GM18499 (cell line): Measurements from ENCODE around the gene NEU3.
A peak's percentile ranks its signal among the peaks of the same experiment; 100 is the strongest.
"Not testable (repeated sequence)": the region's sequence is repeated elsewhere in the genome, so short reads cannot be mapped to it uniquely, and the experiment has no call there.

Experiments used
- ATAC-seq: cut with Tn5 transposase; IDR thresholded peaks from one replicate; pipeline ENCODE4 v1.9.1; 2021; ENCODE audit warnings: moderate number of reproducible peaks; ENCODE audit not compliant: insufficient read depth, unreplicated experiment

Gene NEU3

DNA sequence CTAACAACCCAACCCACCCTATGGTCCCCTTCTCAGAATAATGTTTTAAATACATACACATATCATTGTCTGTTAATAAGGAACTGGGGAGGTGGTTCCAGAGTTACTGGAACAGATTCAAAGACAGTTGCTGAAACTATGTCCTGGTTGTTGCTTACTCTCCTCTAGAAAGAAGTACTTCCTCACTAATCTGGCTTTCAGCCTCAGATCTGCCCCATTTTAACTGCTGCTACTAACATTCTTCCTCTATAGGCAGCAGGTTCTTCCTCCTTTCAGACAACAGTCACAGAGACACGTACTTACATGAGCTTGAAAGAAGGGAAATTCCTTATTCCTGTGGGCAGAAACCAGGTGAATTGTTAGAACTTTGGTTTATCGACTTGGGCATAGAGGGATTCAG lies 8.1 kb upstream of the NEU3 start:
- ATAC-seq: no peak

DNA sequence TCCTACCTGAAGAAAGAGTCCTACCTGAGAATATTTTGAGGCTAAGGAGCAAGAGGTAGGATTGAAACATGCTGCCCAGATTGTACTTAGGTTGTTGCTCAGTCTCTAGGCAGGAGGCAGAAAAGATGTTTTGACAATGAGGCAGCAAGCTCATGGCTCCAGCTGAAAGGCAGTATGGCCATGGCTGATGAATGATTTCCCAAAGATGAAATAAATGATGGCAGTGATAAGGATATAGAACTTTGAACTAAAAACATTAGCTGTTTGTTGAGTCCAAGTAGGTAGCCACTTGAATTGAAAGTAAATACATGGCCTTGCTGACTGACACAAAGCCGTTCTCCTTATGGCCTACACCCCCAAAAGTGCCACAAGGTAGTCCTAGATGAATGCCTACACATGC lies 6.8 kb upstream of the NEU3 start:
- ATAC-seq: no peak

DNA sequence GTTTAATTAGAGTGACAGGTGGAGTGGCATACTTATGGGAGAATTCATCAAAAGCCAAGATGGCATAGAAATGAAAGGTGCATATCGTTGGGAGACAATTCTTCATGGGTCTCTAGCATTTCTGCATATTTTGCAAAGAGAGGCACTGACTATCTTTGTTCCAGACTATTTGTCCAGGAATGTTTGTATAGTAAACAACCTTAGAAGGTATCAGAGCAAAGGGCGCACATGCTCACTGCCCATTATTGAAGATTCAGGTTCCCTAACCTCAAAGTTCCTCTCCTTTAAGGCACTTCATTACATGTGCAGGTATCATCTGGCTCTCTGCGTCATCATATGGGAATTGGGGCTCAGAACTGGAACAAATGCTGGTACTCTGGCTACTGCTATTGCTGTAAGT lies 4.7 kb upstream of the NEU3 start:
- no peak for ATAC-seq

DNA sequence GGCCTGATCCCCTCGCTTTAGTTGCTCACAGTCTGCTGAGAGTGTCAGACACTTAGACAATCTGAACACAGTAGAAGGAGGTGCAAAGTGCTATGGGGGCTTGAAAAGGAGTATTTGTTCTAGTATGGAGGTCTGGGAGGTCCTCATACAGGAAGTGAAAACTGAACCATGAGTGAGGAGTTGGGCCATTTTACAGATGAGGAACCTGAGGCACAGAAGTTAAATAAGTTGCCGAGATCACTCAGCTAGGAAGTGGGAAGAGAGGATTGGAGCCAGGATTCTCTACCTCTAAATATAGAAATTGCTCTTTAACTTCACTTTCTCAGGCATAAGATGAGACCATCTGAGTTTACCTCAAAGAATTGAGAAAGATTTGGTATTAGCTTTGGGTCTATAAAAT lies 4.0 kb upstream of the NEU3 start:
- ATAC-seq: no peak

DNA sequence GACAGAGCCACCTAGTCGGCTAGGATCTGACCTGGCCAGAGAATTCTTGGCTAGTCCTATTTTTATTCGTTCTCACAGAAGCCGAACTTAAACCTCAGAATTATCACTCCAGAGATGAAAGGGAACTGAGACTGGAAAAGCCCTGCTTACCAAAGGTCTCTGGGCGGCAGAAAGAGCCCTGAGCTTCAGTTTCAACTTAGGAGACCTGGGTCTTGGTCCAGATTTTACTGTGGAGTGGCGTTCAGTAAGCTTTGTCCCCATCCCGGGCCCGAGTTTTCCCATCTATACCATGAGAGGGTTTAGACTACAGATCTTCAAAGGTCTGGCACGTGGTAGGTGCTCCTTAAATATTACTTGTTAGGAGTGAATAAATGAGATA lies 516 bp downstream of the NEU3 start:
- ATAC-seq: no peak

DNA sequence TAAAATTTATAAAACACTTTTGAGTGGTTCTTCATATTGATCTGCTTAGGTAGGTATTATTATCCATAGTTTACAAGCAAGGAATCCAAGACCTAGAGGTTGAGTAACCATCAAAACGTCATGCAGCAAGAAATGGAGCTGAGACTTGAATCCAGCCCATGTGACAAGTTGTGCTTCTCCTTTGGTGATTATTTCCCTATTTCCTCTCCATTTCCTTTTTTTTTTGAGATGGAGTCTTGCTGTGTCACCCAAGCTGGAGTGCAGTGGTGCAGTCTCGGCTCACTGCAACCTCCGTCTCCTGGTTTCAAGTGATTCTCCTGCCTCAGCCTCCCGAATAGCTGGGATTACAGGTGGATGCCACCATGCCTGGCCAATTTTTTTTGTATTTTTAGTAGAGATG lies 1.4 kb downstream of the NEU3 start:
- ATAC-seq: not testable (repeated sequence)

DNA sequence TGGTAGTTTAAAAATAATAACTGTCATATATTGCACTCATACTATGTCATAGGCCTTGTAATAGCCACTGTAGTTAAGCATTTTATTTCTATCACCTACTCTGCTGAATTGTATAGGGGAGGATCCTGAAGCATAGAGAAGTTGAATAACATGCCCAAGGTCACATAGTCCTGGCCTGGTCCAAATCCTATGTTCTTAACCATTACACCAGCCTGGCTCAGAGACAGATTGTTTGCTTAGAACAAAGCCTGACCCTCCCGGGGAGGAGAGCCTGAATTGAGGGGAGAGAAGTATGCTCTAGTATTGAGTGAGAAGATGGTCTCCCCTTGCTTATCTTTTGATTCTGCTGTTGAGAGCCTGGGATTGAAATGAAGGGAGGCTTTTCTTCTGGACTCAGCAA lies 2.2 kb downstream of the NEU3 start:
- no peak for ATAC-seq

DNA sequence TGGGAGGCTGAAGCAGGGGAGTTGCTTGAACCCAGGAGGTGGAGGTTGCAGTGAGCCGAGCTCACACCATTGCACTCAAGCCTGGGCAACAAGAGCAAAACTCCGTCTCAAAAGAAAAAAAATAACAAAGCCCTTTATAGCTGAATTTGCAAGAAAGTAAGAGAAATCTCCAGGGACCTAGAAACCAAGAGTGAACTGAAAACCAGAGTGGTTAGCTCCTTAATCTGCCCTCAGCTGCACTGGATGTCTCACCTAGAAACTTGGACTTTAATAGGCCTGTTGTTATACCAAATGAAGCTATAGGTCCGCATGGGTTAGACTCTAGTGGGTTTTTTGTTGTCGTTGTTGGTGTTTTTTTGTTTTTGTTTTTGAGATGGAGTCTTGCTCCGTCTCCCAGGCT lies 4.1 kb downstream of the NEU3 start:
- ATAC-seq: peak; percentile 49

DNA sequence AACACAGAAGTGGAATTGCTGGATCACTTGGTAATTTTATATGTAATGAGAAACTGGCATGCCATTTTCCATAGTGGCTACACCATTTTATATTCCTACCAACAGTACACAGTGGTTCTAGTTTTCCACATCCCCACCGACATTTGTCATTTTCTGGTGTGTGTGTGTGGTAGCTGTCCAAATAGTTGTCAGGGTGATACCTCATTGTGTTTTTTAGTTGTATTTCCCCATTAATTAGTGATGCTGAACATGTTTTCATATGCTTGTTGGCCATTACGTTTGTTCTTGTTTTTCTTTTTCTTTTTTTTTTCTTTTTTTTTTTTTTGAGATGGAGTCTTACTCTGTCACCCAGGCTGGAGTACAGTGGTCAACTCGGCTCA lies 12.2 kb downstream of the NEU3 start:
- no peak for ATAC-seq

DNA sequence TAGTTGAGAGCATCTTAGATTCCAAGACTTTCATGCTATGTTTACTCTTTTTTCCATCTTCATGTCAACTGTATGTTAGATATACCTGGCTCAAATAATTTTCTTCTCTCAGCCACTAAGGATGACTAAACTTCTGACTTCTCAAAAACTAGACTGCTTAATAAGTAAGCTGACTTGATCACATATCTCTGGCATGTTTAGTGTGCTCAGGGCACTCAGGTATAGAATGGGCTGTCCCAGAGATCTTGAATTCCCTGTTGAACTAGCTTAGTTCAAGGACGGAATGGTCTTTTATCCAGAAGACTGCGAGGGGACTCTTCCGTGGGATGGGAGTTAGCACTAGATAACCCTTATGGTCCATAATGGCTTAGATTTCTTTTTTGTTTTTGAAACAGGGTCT lies 13.0 kb downstream of the NEU3 start:
- no peak for ATAC-seq

DNA sequence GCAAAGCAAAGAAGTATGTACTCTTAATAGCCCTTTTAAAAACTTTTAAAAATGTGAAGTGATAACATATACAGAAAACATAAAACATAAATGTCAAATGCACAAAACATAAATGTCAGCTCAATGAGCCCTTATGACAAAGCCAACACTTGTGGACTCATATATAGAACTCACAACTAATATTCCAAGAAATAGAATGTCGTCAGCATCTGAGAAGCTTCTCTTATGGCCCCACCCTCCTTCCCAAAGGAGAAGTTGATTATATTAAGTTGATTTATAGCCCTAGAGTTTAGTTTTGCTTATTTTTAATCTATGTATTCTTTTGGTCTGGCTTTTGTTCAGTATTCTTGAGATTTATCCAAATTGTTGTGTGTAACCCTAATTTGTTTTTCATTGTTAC lies 13.8 kb downstream of the NEU3 start:
- no peak for ATAC-seq

DNA sequence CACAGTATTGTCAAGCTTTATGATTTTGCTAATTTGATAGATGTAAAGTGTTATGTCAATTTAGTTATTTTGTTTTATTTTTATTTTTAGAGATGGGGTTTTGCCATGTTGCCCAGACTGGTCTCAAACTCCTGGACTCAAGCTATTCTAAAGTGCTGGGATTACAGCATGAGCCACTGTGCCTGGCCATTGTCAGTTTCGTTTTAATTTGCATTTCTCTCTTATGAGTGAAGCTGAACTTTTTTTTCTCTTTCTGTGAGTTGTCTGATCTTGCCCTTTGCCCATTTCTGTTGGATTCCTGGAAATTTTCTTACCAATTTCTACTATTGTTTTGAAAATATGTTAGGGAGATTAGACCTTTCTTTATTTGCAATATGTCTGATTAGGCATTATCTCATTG lies 15.5 kb downstream of the NEU3 start:
- ATAC-seq: no peak

DNA sequence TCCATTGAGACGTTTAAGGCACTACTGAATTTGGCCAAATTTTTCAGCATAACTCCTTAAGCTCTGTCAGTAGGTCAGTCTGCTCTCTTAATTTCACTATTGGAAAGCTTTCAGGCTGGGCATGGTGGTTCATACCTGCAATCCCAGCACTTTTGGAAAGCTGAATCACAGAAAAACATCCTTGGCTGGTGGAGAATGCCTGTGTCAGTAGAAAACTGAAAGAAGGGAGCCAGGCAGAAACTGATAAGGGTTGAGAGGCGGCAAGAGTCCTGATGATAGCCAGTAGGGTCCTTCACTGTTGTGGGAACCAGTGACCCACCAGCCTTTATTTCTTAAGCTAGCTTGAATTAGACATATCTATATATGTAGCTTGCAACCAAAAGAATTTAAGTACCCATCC lies 22.6 kb downstream of the NEU3 start:
- ATAC-seq: no peak

DNA sequence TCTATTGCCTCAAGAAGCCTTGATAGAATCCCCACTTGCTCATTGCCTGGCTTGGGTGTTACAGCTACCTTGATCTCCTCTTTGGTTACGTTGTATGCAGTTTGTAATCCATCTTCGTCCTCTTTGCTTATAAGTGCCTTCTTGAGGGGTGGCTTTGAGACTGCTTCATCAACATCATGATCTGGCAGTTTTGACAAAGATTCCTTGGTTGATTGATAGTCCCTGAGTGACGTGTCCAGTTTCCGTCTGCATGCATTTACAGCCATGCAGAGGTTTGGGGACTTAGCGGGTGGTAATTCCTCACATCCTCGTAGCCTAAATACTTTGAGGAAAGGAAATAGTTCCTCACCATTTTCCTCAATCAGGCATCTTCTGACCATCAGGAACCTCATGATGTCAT lies 23.1 kb downstream of the NEU3 start:
- ATAC-seq: no peak

DNA sequence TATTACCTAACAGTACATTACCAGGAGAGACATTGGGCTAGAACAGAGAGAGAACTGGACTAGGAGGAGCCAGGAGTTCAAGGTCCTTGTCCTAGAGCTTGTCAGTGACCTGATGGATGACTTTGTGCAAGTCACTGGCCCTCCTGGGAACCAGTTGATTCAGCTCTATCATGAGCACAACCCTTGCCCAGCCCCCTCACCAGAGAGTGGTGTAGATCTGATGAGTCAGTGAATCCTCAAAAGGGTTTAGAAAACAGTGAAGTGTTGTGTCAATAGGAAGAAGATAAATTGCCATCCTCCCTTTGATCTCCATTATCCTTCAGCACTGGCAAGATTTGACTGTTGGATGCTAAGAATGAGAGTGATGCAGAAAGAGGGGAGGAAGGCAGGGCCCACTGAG lies 24.3 kb downstream of the NEU3 start:
- no peak for ATAC-seq

DNA sequence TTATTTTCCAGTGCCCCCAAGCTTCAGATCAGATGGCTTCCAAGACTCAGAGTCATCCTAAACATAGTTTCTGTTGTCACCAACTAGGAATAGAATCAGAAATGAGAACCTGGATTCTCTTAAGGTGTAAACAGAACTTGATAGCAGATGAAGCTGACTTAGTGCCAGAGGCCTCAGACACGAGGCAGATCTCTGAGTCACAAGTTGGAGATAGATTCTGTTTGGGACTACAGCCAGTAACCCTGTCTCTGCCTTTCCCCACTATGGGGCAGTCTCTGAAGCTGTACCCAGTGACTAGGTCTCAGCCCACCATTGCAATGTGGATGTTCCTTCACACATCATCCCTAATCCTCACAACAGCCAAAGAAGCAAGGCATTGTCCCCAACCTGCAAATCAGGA lies 25.4 kb downstream of the NEU3 start:
- no peak for ATAC-seq

DNA sequence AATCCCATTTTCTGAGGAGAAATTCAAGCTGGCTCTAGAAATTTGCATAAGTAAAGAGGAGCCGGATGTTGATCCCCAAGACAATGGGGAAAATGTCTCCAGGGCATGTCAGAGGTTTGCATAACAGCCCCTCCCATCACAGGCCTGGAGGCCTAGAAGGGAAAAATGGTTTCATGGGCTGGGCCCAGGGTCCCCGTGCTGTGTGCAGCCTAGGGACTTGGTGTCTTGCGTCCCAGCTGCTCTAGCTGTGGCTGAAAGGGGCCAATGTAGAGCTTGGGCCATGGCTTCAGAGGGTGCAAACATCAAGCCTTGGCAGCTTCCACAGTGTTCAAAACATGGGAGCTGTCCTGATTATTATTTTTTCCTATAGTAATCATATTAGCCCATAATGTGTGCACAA lies 30.5 kb downstream of the NEU3 start:
- ATAC-seq: not testable (repeated sequence)

DNA sequence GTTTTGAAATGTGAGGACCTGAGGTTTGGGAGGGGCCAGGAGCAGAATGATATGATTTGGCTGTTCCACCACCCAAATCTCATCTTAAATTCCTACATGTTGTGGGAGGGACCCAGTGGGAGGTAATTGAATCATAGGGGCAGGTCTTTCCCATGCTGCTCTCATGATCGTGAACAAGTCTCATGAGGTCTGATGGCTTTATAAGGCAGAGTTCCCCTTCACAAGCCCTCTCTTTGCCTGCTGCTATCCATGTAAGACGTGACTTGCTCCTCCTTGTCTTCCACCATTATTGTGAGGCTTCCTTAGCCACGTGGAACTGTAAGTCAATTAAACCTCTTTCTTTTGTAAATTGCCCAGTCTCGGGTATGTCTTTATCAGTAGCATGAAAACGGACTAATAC lies 31.6 kb downstream of the NEU3 start:
- not testable (repeated sequence) for ATAC-seq

DNA sequence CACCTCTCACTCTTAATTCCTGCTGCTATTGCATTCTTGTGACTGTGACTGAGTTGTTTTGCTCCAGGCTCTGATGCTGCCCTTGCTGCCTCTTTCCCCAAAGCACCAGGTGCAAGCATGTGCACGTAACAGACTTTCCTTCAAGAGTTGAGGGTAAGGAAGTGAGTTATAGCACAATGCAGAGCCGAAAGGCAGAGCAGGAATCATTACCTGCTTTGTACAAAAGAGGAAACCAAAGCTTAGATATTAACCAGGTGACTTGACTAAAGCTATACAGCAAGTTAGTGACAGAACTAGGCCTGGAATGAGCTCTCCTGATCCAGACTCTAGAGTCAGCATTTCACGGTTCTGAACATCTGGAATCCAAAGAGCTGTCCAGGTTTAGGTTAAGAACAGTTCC lies 33.6 kb downstream of the NEU3 start:
- ATAC-seq: no peak

DNA sequence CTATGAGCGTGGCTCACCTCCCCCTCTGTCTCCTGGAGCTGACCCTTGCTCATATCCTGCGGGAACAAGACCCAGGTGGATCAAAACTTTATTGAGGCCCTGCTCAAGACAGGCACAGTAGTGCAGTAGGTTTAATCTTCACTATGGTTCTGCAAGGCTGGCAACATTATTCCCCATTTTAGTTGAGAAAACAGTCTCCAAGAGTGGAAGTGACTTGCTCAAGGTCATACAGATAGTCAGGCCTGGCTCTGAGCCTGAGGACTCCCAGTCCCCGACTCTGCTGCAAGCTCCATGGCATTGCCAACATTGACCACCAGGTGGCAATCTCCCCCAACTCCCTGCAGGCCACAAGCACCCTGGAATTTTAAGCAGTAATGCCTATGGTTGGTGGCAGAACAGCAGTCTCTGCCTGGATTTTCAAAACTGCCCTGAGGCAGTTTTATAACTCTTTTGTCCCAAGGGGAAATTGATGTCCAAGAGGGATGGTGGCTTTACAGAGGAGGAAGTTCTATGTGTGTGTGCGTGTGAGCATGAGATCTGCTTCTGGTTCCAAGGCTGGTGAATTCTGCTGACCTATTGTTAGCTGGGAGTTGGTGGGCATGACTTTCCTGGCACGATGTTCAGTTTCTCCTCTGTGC lies 34.1 kb downstream of the NEU3 start:
- ATAC-seq: no peak

DNA sequence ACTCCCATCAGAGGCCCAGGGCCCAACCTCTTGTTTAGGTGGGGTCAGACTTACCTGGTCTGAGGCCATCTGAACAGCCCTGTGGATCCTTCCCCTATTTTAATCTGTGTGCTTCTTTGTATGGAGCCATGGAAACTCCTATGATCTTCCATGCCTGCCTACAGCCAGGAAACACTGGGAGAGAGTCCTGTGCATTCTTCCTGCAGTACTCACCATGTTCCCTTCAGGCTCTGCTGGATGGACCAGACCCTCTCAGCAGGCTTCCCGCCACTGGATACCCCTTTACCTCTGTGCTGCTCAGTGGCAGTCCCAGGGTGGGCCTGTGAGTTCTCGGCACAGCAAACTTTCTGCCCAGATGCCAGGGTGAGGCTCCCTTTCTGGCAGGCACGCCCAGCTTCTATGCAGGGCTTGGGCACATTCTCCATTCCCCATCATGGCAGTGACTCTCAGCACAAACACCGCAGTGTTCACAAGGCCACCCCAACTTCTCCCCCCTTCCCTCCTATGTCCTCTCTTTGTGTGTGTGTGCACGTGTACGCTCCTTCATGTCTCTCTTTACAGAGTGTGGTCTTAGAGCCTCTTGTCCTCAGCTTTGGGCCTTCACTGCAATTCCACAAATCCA lies 34.8 kb downstream of the NEU3 start:
- ATAC-seq: no peak

DNA sequence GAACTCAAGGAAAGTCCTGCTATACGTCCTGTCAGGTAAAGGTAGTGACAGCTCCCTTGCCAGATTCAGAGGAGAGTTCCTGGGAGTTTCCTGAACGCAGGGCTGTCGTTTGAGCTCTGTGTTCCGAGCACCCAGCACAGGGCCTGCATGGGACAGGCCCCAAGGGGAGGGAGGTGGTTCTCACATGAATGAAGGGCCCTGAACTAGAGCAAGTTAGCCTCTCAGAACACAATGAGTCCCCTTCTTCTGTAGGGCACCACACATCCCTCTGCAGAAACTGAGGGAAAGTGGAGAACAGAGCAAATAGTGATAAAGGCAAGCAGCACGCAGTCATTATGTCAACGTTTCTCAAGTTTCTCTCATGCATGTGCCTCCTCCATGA lies 35.3 kb downstream of the NEU3 start:
- ATAC-seq: no peak

DNA sequence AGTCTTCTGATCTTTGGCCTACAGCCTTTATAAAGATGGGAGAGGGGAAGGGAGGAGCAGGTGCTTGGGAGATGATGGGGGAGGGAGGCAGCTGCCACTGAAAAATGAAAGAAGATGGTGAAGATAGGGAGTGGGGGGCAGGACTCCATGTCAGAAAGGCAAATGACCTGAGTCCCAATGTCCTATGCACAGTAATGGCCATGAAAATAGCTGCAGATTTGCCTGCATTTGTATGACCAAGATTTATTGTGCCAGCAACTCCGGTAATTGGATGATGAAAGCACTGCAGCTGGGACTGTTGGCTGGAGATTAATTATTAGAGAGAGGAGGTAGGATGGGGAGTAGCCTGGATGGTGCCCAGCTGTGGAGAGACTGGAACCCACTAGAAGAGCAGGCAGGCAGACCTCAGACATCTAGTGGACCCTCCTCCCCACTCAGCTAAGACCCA lies 36.1 kb downstream of the NEU3 start:
- no peak for ATAC-seq
